Measurements from ENCODE around the gene SLC29A4. TPM values are rescaled to one million over a fixed set of nuclear protein-coding genes. Genes with fewer than 3 reads are reported as not detected.
"Not testable (repeated sequence)": the region's sequence is repeated elsewhere in the genome, so short reads cannot be mapped to it uniquely, and the experiment has no call there.

The SLC29A4 gene
- polyA plus RNA-seq, 1 donor (not counting 4 experiments of a cell fraction or from before 2014, with no cell fraction given): 0.43 TPM

- H3K27me3 ChIP-seq (ENCODE audit: control insufficient read depth, extremely low read depth, insufficient read depth, low read length): peaks cover 20% of the 10 kb centered on the region
- H3K4me2 ChIP-seq (ENCODE audit: control insufficient read depth, extremely low read depth, insufficient read depth, low read depth, low read length): no peak overlapping the region
- no peaks in the 10 kb centered on the region for H3K36me3 ChIP-seq (ENCODE audit: control insufficient read depth in 2 of 2, extremely low read depth in 1 of 2, insufficient read depth in 2 of 2, low read length in 2 of 2)
- DNase-seq (ENCODE audit: low read depth, low spot score): no peak
- dilution Hi-C loops (cut with MboI; ENCODE audit: extremely low pct_ligation_motif_present, low sequenced_read_pairs): no loop called here
- H3K9me1 ChIP-seq (ENCODE audit: control insufficient read depth, extremely low read depth, insufficient read depth, low read length): no peaks in the 10 kb centered on the region
- no peak for FAIRE-seq
- no peak for TF ChIP-seq EZH2 (IDR thresholded peaks at IDR 0.05; ENCODE audit: low read length)
- no peak for TF ChIP-seq CTCF (optimal IDR thresholded peaks at IDR 0.05 in 1 of 3, IDR thresholded peaks at IDR 0.05 in 1 of 3, conservative IDR thresholded peaks at IDR 0.05 in 1 of 3; ENCODE audit: extremely low read depth in 1 of 3, insufficient read depth in 2 of 3, low read length in 3 of 3)
- H4K20me1 ChIP-seq (ENCODE audit: control insufficient read depth, extremely low read depth, insufficient read depth, low read length): no peaks in the 10 kb centered on the region
- H3K79me2 ChIP-seq (ENCODE audit: control insufficient read depth, insufficient read depth, low read length): no peaks in the 10 kb centered on the region
- H3K4me3 ChIP-seq (ENCODE audit: control insufficient read depth in 2 of 3, extremely low read depth in 1 of 3, insufficient read depth in 2 of 3, low read depth in 1 of 3, low read length in 3 of 3): no peak overlapping the region
- no peak overlapping the region for H2AFZ ChIP-seq (ENCODE audit: control insufficient read depth, low read length)
- no peak overlapping the region for H3K9ac ChIP-seq (ENCODE audit: control insufficient read depth, extremely low read depth, insufficient read depth, low read length)
- no peaks in the 10 kb centered on the region for H3K9me3 ChIP-seq (ENCODE audit: control insufficient read depth, low read depth, low read length)
- H3K4me1 ChIP-seq (ENCODE audit: control insufficient read depth, extremely low read depth, insufficient read depth, low read length): no peaks in the 10 kb centered on the region
- no peak overlapping the region for H3K27ac ChIP-seq (ENCODE audit: control insufficient read depth, insufficient read depth, low read length)
Observed at GRCh38 chr7:5278766-5279165, 4.0 kb upstream of the SLC29A4 start.

GRCh38 chr7:5279734-5280133 is 3.0 kb upstream of the SLC29A4 start:
- Histone ChIP-seq H3K4me3 (ENCODE audit: control insufficient read depth in 2 of 3, extremely low read depth in 1 of 3, insufficient read depth in 2 of 3, low read depth in 1 of 3, low read length in 3 of 3) (no peak overlapping the region), H3K9me1 (ENCODE audit: control insufficient read depth, extremely low read depth, insufficient read depth, low read length) (no peaks in the 10 kb centered on the region), H3K79me2 (ENCODE audit: control insufficient read depth, insufficient read depth, low read length) (no peaks in the 10 kb centered on the region), H3K27me3 (ENCODE audit: control insufficient read depth, extremely low read depth, insufficient read depth, low read length) (peaks cover 21% of the 10 kb centered on the region), H3K9ac (ENCODE audit: control insufficient read depth, extremely low read depth, insufficient read depth, low read length) (no peak overlapping the region), H4K20me1 (ENCODE audit: control insufficient read depth, extremely low read depth, insufficient read depth, low read length) (no peaks in the 10 kb centered on the region), H3K4me2 (ENCODE audit: control insufficient read depth, extremely low read depth, insufficient read depth, low read depth, low read length) (no peak overlapping the region), H3K4me1 (ENCODE audit: control insufficient read depth, extremely low read depth, insufficient read depth, low read length) (no peaks in the 10 kb centered on the region), H3K27ac (ENCODE audit: control insufficient read depth, insufficient read depth, low read length) (no peak overlapping the region), H2AFZ (ENCODE audit: control insufficient read depth, low read length) (no peak overlapping the region), H3K36me3 (ENCODE audit: control insufficient read depth in 2 of 2, extremely low read depth in 1 of 2, insufficient read depth in 2 of 2, low read length in 2 of 2) (no peaks in the 10 kb centered on the region), H3K9me3 (ENCODE audit: control insufficient read depth, low read depth, low read length) (no peaks in the 10 kb centered on the region)
- dilution Hi-C loops (cut with MboI; ENCODE audit: extremely low pct_ligation_motif_present, low sequenced_read_pairs): no loop called here
- FAIRE-seq (no peak), DNase-seq (ENCODE audit: low read depth, low spot score) (no peak)
- TF ChIP-seq EZH2 (IDR thresholded peaks at IDR 0.05; ENCODE audit: low read length) (no peak), CTCF (optimal IDR thresholded peaks at IDR 0.05 in 1 of 3, IDR thresholded peaks at IDR 0.05 in 1 of 3, conservative IDR thresholded peaks at IDR 0.05 in 1 of 3; ENCODE audit: extremely low read depth in 1 of 3, insufficient read depth in 2 of 3, low read length in 3 of 3) (no peak)

GRCh38 chr7:5281598-5282500 is 894 bp upstream of the SLC29A4 start:
- H3K79me2 ChIP-seq (ENCODE audit: control insufficient read depth, insufficient read depth, low read length); dilution Hi-C loops (cut with MboI; ENCODE audit: extremely low pct_ligation_motif_present, low sequenced_read_pairs); H3K9me3 ChIP-seq (ENCODE audit: control insufficient read depth, low read depth, low read length); H3K4me1 ChIP-seq (ENCODE audit: control insufficient read depth, extremely low read depth, insufficient read depth, low read length); H3K27ac ChIP-seq (ENCODE audit: control insufficient read depth, insufficient read depth, low read length); H3K4me2 ChIP-seq (ENCODE audit: control insufficient read depth, extremely low read depth, insufficient read depth, low read depth, low read length); FAIRE-seq; H3K9me1 ChIP-seq (ENCODE audit: control insufficient read depth, extremely low read depth, insufficient read depth, low read length); DNase-seq (ENCODE audit: low read depth, low spot score); H3K9ac ChIP-seq (ENCODE audit: control insufficient read depth, extremely low read depth, insufficient read depth, low read length); H4K20me1 ChIP-seq (ENCODE audit: control insufficient read depth, extremely low read depth, insufficient read depth, low read length); H3K4me3 ChIP-seq (ENCODE audit: control insufficient read depth in 2 of 3, extremely low read depth in 1 of 3, insufficient read depth in 2 of 3, low read depth in 1 of 3, low read length in 3 of 3); H3K36me3 ChIP-seq (ENCODE audit: control insufficient read depth in 2 of 2, extremely low read depth in 1 of 2, insufficient read depth in 2 of 2, low read length in 2 of 2); H2AFZ ChIP-seq (ENCODE audit: control insufficient read depth, low read length): not testable (repeated sequence)
- peaks cover 18% of the 10 kb centered on the region for H3K27me3 ChIP-seq (ENCODE audit: control insufficient read depth, extremely low read depth, insufficient read depth, low read length)

Data from keratinocyte (primary cell).